Neural progenitor cell (in vitro differentiated cells): ENCODE data around the gene FBXW5. TPM values are rescaled to one million over a fixed set of nuclear protein-coding genes. Genes with fewer than 3 reads are reported as not detected.

ENCODE experiments used
- DNase-seq: peaks from one replicate; pipeline ENCODE4 v3.0.0-alpha.2; 2016; ENCODE audit warnings: low spot score
- H2AFZ ChIP-seq: fragments of 200-600 bp; sonication (generic); replicated peaks from 2 replicates; pipeline ENCODE4 v1.6.1; 2016; ENCODE audit warnings: antibody characterized with exemption
- H3F3A ChIP-seq: fragments of 200-600 bp; sonication (generic); 2 replicates; pipeline ENCODE4 v1.6.1; 2016; ENCODE audit warnings: antibody characterized with exemption, low read depth
- H3K27ac ChIP-seq: fragments of 200-600 bp; sonication (generic); 2 replicates; pipeline ENCODE4 v1.5.1; 2016; ENCODE audit warnings: mild to moderate bottlenecking
- H3K27me3 ChIP-seq: fragments of 200-600 bp; sonication (generic); 2 replicates; pipeline ENCODE4 v1.6.1; 2016; ENCODE audit warnings: mild to moderate bottlenecking, moderate library complexity
- H3K36me3 ChIP-seq: fragments of 200-600 bp; sonication (generic); 2 replicates; pipeline ENCODE4 v1.5.1; 2016
- H3K4me1 ChIP-seq: fragments of 200-600 bp; sonication (generic); 2 replicates; pipeline ENCODE4 v1.6.1; 2016; ENCODE audit warnings: mixed run types
- H3K4me2 ChIP-seq: fragments of 200-600 bp; sonication (generic); 2 replicates; pipeline ENCODE4 v1.6.1; 2016
- H3K4me3 ChIP-seq: fragments of 200-600 bp; sonication (generic); 2 replicates; pipeline ENCODE4 v1.5.1; 2016
- H3K79me2 ChIP-seq: fragments of 200-600 bp; sonication (generic); 2 replicates; pipeline ENCODE4 v1.6.1; 2016; ENCODE audit warnings: low read depth
- H3K9ac ChIP-seq: fragments of 200-600 bp; sonication (generic); 2 replicates; pipeline ENCODE4 v1.6.1; 2016
- H3K9me3 ChIP-seq: fragments of 200-600 bp; sonication (generic); 2 replicates; pipeline ENCODE4 v1.5.1; 2016; ENCODE audit warnings: low read depth
- H4K20me1 ChIP-seq: fragments of 200-600 bp; sonication (generic); 2 replicates; pipeline ENCODE4 v1.6.1; 2016; ENCODE audit warnings: low read depth
- H3K27ac Mint-ChIP-seq: 3 replicates; pipeline ENCODE4 v1.8.0; 2021; ENCODE audit warnings: mixed read lengths
- H3K27me3 Mint-ChIP-seq: 2 replicates; pipeline ENCODE4 v1.8.0; 2022; ENCODE audit warnings: low read depth, mild to moderate bottlenecking, inconsistent platforms, moderate library complexity, mixed read lengths; ENCODE audit not compliant: insufficient read depth
- H3K36me3 Mint-ChIP-seq: 3 replicates; pipeline ENCODE4 v1.8.0; 2021; ENCODE audit warnings: mixed read lengths
- H3K4me1 Mint-ChIP-seq: 3 replicates; pipeline ENCODE4 v1.8.0; 2021; ENCODE audit warnings: mixed read lengths
- H3K4me3 Mint-ChIP-seq: 3 replicates; pipeline ENCODE4 v1.8.0; 2021; ENCODE audit warnings: mild to moderate bottlenecking, moderate library complexity, mixed read lengths
- H3K9me3 Mint-ChIP-seq: 3 replicates; pipeline ENCODE4 v1.8.0; 2020; ENCODE audit warnings: mixed read lengths
- EZH2 ChIP-seq: fragments of 200-600 bp; sonication (generic); IDR thresholded peaks from 2 replicates; pipeline ENCODE4 v1.6.1; 2017; ENCODE audit warnings: antibody characterized with exemption, mild to moderate bottlenecking, moderate library complexity
- EZH2phosphoT487 ChIP-seq: fragments of 200-600 bp; sonication (generic); IDR thresholded peaks from 2 replicates; pipeline ENCODE4 v1.6.1; 2017; ENCODE audit warnings: antibody characterized with exemption
- total RNA-seq: library from RNA; depleted of rRNA; stranded (reverse); fragments of >200 nt; gene quantifications from 2 replicates; pipeline ENCODE4 v1.2.3, GENCODE V29; 2015; ENCODE audit warnings: low replicate concordance
- TF ChIP-seq, protein P1 (sequence below): fragments of 200-600 bp; sonication (generic); IDR thresholded peaks from 2 replicates; pipeline ENCODE4 v1.5.1; 2017; ENCODE audit warnings: antibody characterized with exemption, mild to moderate bottlenecking

The FBXW5 gene
- total RNA-seq, 1 donor from 2014 or later, result 21.5 TPM

DNA sequence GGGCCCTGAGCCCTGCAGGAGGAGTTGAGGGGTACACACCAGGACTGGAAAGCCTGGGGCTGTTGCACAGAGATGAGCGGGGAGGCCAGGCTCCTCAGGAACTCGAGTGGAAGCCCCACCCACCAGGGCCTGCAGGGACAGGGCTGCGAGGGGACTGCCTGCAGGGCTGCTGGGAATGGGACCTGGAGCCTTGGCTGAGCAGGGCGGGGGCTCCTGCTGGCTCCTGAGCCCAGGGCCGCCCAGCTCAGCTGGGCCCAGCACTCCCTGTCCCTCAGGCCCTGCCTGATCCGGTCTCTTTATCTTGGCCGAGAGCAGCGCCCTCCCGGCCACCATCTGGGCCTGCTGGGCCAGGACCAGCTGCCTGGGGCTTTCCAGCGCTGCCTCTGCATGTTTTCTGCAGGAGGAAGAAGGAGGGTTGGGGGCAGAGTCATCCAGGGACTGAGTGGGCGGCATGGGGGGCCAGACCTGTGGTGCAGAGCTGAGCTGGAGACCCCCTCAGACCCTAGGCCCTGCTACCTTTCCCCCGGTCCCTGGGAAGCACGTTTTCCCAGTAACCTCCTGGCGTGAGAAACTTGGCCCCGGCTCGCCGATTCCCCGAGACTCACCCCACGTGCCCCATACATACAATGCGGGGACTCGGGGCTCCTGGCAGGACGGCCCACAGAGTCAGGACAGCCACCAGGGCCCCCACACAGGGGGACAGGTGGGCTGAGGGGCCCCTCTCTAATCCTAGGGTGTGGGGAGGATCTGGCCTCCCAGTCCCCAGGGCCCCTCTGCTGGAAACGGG, 16.9 kb upstream of the FBXW5 start:
- H2AFZ ChIP-seq, result no peak overlapping the region
- Mint-ChIP-seq H3K27me3 (peaks cover 8% of the 10 kb centered on the region), H3K4me1 (peaks cover 19% of the 10 kb centered on the region), H3K36me3 (peaks cover 2% of the 10 kb centered on the region), H3K4me3 (no peak overlapping the region), H3K9me3 (no peaks in the 10 kb centered on the region), H3K27ac (no peak overlapping the region)
- H3K9me3 ChIP-seq, result no peaks in the 10 kb centered on the region
- no peaks in the 10 kb centered on the region for H4K20me1 ChIP-seq
- H3K79me2 ChIP-seq, result no peaks in the 10 kb centered on the region
- DNase-seq, result no peak
- no peaks in the 10 kb centered on the region for H3K36me3 ChIP-seq
- no peak for TF ChIP-seq EZH2phosphoT487
- TF ChIP-seq, protein P1, sequence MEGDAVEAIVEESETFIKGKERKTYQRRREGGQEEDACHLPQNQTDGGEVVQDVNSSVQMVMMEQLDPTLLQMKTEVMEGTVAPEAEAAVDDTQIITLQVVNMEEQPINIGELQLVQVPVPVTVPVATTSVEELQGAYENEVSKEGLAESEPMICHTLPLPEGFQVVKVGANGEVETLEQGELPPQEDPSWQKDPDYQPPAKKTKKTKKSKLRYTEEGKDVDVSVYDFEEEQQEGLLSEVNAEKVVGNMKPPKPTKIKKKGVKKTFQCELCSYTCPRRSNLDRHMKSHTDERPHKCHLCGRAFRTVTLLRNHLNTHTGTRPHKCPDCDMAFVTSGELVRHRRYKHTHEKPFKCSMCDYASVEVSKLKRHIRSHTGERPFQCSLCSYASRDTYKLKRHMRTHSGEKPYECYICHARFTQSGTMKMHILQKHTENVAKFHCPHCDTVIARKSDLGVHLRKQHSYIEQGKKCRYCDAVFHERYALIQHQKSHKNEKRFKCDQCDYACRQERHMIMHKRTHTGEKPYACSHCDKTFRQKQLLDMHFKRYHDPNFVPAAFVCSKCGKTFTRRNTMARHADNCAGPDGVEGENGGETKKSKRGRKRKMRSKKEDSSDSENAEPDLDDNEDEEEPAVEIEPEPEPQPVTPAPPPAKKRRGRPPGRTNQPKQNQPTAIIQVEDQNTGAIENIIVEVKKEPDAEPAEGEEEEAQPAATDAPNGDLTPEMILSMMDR, result no peak
- no peak for TF ChIP-seq EZH2
- H3K27ac ChIP-seq, result no peak overlapping the region
- no peaks in the 10 kb centered on the region for H3K27me3 ChIP-seq
- no peak overlapping the region for H3K4me2 ChIP-seq
- H3K4me3 ChIP-seq, result no peak overlapping the region
- no peaks in the 10 kb centered on the region for H3F3A ChIP-seq
- peaks cover 6% of the 10 kb centered on the region for H3K4me1 ChIP-seq
- no peak overlapping the region for H3K9ac ChIP-seq

DNA sequence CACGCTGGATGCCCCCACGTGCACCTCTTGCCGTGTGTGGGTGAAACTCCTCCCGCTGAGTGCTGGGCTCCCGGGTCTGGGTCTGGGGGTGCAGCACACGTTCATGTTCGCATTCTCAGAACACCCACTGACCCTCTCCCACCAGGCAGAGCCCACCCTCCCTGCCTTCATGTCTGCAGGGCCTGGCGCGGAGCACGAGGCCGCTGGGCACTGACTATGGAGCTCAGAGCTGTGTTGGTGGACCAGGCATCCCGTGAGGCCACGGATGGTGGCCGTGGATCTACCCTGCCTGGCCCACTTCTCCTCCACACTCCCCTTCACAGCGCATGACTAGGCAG, 16.4 kb upstream of the FBXW5 start:
- peaks cover under 1% of the 10 kb centered on the region for H3K4me1 ChIP-seq

DNA sequence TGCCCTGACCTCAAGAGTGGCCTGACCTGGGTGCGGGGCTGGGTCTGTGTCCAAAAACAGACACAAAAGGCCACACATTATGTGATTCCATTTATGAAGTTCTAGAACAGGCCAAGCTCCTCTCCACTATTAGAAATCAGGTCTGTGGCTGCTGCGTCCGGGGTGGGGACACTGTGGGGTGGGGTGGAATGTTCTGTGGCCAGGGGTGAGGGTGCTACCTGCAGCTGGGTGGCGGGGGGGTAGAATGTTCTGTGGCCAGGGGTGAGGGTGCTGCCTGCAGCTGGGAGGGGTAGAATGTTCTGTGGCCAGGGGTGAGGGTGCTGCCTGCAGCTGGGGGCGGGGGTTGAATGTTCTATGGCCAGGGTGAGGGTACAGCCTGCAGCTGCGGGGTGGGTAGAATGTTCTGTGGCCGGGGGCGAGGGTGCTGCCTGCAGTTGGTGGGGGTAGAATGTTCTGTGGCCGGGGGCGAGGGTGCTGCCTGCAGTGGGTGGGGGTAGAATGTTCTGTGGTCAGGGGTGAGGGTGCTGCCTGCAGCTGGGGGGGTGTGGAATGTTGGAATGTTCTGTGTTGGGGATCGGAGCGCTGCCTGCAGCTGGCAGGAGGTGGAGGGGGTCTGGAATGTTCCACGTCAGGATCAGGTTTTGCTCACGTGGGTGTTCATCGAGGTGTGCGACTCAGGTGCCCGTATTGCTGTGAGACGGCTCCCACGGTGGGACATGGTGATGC, 15.8 kb upstream of the FBXW5 start:
- Histone ChIP-seq H3K4me2 (no peak overlapping the region), H3K79me2 (no peaks in the 10 kb centered on the region), H2AFZ (no peak overlapping the region), H3F3A (no peaks in the 10 kb centered on the region), H4K20me1 (no peaks in the 10 kb centered on the region), H3K4me1 (no peaks in the 10 kb centered on the region), H3K4me3 (no peak overlapping the region), H3K9ac (no peak overlapping the region), H3K9me3 (no peaks in the 10 kb centered on the region), H3K36me3 (no peaks in the 10 kb centered on the region), H3K27ac (no peak overlapping the region), H3K27me3 (no peaks in the 10 kb centered on the region)
- Mint-ChIP-seq H3K27me3 (peaks cover 9% of the 10 kb centered on the region), H3K9me3 (no peaks in the 10 kb centered on the region), H3K27ac (peak overlapping the region; percentile 82), H3K4me3 (no peak overlapping the region), H3K36me3 (peaks cover 3% of the 10 kb centered on the region), H3K4me1 (peaks cover 10% of the 10 kb centered on the region)
- TF ChIP-seq EZH2phosphoT487 (no peak), EZH2 (no peak)
- TF ChIP-seq, protein P1, result no peak
- no peak for DNase-seq

More for the DNA sequence above, 16.4 kb upstream of the FBXW5 start:
- Histone ChIP-seq H3K27me3 (no peaks in the 10 kb centered on the region), H3K9ac (no peak overlapping the region), H3K36me3 (no peaks in the 10 kb centered on the region), H4K20me1 (no peaks in the 10 kb centered on the region), H3F3A (no peaks in the 10 kb centered on the region), H3K27ac (no peak overlapping the region), H3K4me3 (no peak overlapping the region), H2AFZ (no peak overlapping the region), H3K9me3 (no peaks in the 10 kb centered on the region), H3K79me2 (no peaks in the 10 kb centered on the region), H3K4me2 (no peak overlapping the region)
- H3K4me3 Mint-ChIP-seq, result no peak overlapping the region
- no peaks in the 10 kb centered on the region for H3K9me3 Mint-ChIP-seq
- no peak overlapping the region for H3K27ac Mint-ChIP-seq
- TF ChIP-seq EZH2phosphoT487 (no peak), EZH2 (no peak)
- TF ChIP-seq, protein P1, result no peak
- peaks cover 9% of the 10 kb centered on the region for H3K27me3 Mint-ChIP-seq
- no peak for DNase-seq
- peaks cover 14% of the 10 kb centered on the region for H3K4me1 Mint-ChIP-seq
- peaks cover 3% of the 10 kb centered on the region for H3K36me3 Mint-ChIP-seq
